Vagina (tissue), 2 donors: ENCODE results near the gene RPIA.

ENCODE experiments used
- POLR2A ChIP-seq, 2 donors: fragments of 450-650 bp; IDR thresholded peaks; one replicate each; pipeline ENCODE4 v1.6.1; 2017; ENCODE audit warnings: antibody characterized with exemption in 2 of 2, mild to moderate bottlenecking in 2 of 2, moderate library complexity in 2 of 2
- POLR2AphosphoS5 ChIP-seq, 2 donors: sonication (generic); formaldehyde crosslinking; IDR thresholded peaks; one replicate each; pipeline ENCODE4 v1.9.0; 2017; ENCODE audit warnings: antibody characterized with exemption in 2 of 2, mild to moderate bottlenecking in 2 of 2, low read depth in 1 of 2; ENCODE audit not compliant: insufficient read depth in 1 of 2
- TF ChIP-seq, protein P1 (sequence below), 3 experiments: fragments of 450-650 bp in 2 of 3; fragments of 200-600 bp in 1 of 3; sonication (generic) in 1 of 3; IDR thresholded peaks; one replicate each; pipeline ENCODE4 v1.5.1; 2017 to 2019; ENCODE audit warnings: antibody characterized with exemption in 3 of 3, mild to moderate bottlenecking in 2 of 3, moderate library complexity in 2 of 3

GRCh38 chr2:88733155-88733902 lies 41.9 kb downstream of the RPIA start:
- TF ChIP-seq, protein P1, sequence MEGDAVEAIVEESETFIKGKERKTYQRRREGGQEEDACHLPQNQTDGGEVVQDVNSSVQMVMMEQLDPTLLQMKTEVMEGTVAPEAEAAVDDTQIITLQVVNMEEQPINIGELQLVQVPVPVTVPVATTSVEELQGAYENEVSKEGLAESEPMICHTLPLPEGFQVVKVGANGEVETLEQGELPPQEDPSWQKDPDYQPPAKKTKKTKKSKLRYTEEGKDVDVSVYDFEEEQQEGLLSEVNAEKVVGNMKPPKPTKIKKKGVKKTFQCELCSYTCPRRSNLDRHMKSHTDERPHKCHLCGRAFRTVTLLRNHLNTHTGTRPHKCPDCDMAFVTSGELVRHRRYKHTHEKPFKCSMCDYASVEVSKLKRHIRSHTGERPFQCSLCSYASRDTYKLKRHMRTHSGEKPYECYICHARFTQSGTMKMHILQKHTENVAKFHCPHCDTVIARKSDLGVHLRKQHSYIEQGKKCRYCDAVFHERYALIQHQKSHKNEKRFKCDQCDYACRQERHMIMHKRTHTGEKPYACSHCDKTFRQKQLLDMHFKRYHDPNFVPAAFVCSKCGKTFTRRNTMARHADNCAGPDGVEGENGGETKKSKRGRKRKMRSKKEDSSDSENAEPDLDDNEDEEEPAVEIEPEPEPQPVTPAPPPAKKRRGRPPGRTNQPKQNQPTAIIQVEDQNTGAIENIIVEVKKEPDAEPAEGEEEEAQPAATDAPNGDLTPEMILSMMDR (IDR thresholded peaks at IDR 0.05): no peak
- TF ChIP-seq POLR2A (IDR thresholded peaks at IDR 0.05): no peak
- no peak for TF ChIP-seq POLR2AphosphoS5 (IDR thresholded peaks at IDR 0.05; ENCODE audit: insufficient read depth in 1 of 2, low read depth in 1 of 2)
